Sigmoid colon (tissue), 4 donors: ENCODE data around the gene PRG3.

Experiments used
- POLR2A ChIP-seq, 2 donors: fragments of 450-650 bp; IDR thresholded peaks; one replicate each; pipeline ENCODE4 v1.6.1; 2016; ENCODE audit warnings: antibody characterized with exemption in 2 of 2, mild to moderate bottlenecking in 2 of 2, moderate library complexity in 2 of 2
- POLR2AphosphoS5 ChIP-seq, 4 donors: sonication (generic); formaldehyde crosslinking; IDR thresholded peaks; one replicate each; pipeline ENCODE4 v1.6.1; 2017; ENCODE audit warnings: antibody characterized with exemption in 4 of 4
- TF ChIP-seq, protein P1 (sequence below), 4 experiments: fragments of 450-650 bp in 3 of 4; fragments of 200-600 bp in 1 of 4; IDR thresholded peaks; one replicate each; pipeline ENCODE4 v1.5.1; 2016 to 2019; ENCODE audit warnings: antibody characterized with exemption in 4 of 4, mild to moderate bottlenecking in 3 of 4, moderate library complexity in 2 of 4

DNA sequence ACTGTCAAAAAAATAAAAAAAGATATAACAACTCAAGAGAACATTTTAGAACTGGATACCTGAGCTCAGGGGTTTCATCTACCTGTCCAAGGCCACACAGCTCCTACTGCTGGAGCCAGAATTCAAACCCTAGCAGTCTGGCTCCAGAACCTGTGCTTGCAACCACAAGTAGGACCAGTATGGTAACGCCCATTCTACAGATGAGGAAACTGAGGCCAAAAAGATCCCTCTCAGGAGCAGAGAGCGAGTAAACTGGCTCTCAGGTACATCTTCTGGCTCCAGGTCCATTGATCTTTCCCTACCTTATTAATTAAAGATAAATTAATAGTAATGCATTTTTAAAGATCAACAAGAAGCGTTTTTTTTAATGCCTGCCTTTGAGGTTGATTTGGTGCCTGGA is 23.6 kb downstream of the PRG3 start:
- TF ChIP-seq POLR2A (IDR thresholded peaks at IDR 0.05) = no peak
- TF ChIP-seq, protein P1, sequence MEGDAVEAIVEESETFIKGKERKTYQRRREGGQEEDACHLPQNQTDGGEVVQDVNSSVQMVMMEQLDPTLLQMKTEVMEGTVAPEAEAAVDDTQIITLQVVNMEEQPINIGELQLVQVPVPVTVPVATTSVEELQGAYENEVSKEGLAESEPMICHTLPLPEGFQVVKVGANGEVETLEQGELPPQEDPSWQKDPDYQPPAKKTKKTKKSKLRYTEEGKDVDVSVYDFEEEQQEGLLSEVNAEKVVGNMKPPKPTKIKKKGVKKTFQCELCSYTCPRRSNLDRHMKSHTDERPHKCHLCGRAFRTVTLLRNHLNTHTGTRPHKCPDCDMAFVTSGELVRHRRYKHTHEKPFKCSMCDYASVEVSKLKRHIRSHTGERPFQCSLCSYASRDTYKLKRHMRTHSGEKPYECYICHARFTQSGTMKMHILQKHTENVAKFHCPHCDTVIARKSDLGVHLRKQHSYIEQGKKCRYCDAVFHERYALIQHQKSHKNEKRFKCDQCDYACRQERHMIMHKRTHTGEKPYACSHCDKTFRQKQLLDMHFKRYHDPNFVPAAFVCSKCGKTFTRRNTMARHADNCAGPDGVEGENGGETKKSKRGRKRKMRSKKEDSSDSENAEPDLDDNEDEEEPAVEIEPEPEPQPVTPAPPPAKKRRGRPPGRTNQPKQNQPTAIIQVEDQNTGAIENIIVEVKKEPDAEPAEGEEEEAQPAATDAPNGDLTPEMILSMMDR (IDR thresholded peaks at IDR 0.05) = no peak
- TF ChIP-seq POLR2AphosphoS5 (IDR thresholded peaks at IDR 0.05) = no peak
